Transverse colon (tissue), 3 donors: ENCODE data around the gene UMOD.

Experiments
- CTCF ChIP-seq, 5 experiments: fragments of 200-600 bp in 3 of 5; fragments of 450-650 bp in 2 of 5; sonication (generic) in 3 of 5; IDR thresholded peaks; 1 replicate in 2 of 5; 2 replicates in 3 of 5; pipeline ENCODE4 v1.5.1; 2016 to 2017; ENCODE audit warnings: antibody characterized with exemption in 5 of 5, inconsistent platforms in 3 of 5, mild to moderate bottlenecking in 2 of 5, moderate library complexity in 1 of 5
- EP300 ChIP-seq: sonication (generic); formaldehyde crosslinking; IDR thresholded peaks from one replicate; pipeline ENCODE4 v1.6.1; 2017; ENCODE audit warnings: antibody characterized with exemption, low read depth
- POLR2A ChIP-seq: fragments of 450-650 bp; IDR thresholded peaks from one replicate; pipeline ENCODE4 v1.6.1; 2016; ENCODE audit warnings: antibody characterized with exemption, mild to moderate bottlenecking, moderate library complexity

- TF ChIP-seq CTCF (IDR thresholded peaks at IDR 0.05) (no peak), POLR2A (no peak), EP300 (no peak)
Observed at GRCh38 chr16:20327444-20328041, 25.0 kb downstream of the UMOD start, which contains the start of gene GP2.
